Measurements from ENCODE around the gene PRH1.

The PRH1 gene

DNA sequence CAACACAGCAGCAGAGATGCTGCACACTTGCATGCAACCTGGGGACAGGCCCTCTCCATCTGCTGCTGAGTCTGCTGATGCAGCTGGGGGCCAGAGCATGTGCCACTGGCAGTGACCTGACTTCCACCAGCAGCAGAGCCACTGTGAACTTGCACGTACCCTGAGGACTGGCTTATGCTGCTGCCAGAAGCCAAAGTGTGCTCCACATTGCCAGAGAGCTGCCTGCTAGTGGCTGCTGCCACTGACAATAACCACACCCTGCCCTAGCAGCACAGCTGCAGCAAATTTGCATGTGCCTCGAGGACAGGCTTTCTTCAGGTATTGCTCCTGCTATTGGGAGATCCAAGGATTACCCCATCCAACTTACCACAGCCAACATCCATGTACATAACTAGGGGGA, 30.3 kb downstream of the PRH1 start:
- H3K4me3 ChIP-seq (ENCODE audit: low read depth, low read length): no peak overlapping the region
- ChIA-PET CTCF (no interaction called here), POLR2A (no interaction called here)
- TF ChIP-seq, protein P1, sequence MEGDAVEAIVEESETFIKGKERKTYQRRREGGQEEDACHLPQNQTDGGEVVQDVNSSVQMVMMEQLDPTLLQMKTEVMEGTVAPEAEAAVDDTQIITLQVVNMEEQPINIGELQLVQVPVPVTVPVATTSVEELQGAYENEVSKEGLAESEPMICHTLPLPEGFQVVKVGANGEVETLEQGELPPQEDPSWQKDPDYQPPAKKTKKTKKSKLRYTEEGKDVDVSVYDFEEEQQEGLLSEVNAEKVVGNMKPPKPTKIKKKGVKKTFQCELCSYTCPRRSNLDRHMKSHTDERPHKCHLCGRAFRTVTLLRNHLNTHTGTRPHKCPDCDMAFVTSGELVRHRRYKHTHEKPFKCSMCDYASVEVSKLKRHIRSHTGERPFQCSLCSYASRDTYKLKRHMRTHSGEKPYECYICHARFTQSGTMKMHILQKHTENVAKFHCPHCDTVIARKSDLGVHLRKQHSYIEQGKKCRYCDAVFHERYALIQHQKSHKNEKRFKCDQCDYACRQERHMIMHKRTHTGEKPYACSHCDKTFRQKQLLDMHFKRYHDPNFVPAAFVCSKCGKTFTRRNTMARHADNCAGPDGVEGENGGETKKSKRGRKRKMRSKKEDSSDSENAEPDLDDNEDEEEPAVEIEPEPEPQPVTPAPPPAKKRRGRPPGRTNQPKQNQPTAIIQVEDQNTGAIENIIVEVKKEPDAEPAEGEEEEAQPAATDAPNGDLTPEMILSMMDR (IDR thresholded peaks at IDR 0.05; ENCODE audit: insufficient read depth, low read length, missing control alignments): no peak
- DNase-seq (ENCODE audit: low read depth, low spot score): no peak

DNA sequence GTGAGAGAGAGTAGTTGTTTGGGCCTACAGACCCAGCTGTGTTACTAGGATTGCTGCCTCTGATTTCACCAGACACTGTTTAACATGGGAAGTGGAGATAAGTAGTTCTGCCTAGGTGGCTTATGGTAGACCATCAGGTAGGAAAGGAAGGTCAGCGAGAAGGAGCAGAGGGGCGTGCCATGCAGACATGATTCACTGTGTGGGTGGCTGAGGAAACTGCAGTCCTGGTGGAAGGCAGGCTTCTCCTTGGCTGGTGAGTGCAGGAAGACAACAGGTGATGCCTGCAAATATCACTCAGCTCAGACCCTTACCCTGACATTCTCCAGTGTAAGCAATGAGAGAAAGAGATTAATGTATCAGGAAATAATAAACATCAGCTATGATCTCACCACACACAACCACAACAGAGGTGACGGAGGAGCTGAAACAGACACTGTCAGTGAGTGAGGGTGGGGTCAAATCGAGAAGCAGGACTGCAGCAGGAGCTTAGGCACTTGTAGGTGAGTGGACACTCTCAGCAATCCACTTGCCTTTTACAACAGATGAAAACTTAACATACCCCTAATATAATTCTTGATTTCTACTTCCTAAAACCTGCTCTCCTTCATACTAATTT, 32.7 kb downstream of the PRH1 start:
- TF ChIP-seq, protein P1 (IDR thresholded peaks at IDR 0.05; ENCODE audit: insufficient read depth, low read length, missing control alignments): no peak
- DNase-seq (ENCODE audit: low read depth, low spot score): no peak
- POLR2A ChIA-PET: no interaction called here
- CTCF ChIA-PET: no interaction called here
- H3K4me3 ChIP-seq (ENCODE audit: low read depth, low read length): no peak overlapping the region

DNA sequence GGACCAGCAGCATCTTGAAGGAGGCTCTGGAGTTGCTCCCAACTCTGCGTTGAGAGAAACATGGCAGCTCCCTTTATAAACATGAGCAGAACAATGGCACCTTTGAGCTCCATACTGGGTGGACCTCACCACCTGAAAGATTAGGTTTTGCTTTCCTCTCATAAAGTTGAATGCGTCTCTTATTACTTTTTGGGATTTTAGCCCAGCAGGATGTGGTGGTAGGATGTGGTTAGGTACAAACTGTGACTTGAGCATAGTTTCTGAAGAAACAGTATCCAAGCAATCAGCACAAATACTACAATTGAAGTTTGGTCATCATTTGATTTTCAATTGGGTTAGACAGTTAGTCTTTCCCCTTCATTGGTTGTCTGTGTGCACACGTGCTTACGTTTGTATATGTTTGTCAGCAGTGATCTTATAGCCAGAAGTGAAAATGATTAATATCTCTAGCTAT, 34.6 kb downstream of the PRH1 start, which contains the start of gene PRR4:
PRR4 (minus strand) TSS at position 51 of the 454 bp plus-strand sequence; CDS start at position 13, 38 bp downstream.
- H3K4me3 ChIP-seq (ENCODE audit: low read depth, low read length): no peak within 1 kb of the TSS
- ChIA-PET CTCF (no interaction called here), POLR2A (no interaction called here)
- no peak for DNase-seq (ENCODE audit: low read depth, low spot score)
- TF ChIP-seq, protein P1 (IDR thresholded peaks at IDR 0.05; ENCODE audit: insufficient read depth, low read length, missing control alignments): no peak

DNA sequence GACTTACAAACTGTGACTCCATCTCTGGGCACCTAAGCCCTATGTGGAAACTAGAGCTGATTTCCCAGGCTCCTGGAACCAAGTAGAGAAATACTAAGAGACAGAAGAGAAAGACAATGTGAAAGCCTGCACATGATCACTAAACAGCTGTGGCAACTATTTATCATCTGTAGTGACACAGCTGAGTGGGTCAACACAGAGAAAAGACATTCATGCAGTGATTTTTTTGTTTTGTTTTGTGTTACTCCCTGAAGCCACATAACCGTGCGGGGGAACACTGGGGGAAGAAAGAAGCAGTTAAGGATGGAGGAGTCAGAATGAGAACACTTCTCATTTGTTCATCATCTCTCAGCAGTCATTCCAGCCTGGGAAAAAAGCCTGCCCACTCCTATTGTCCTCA, 36.3 kb downstream of the PRH1 start:
- ChIA-PET POLR2A (no interaction called here), CTCF (no interaction called here)
- no peak for DNase-seq (ENCODE audit: low read depth, low spot score)
- H3K4me3 ChIP-seq (ENCODE audit: low read depth, low read length): no peak overlapping the region
- TF ChIP-seq, protein P1 (IDR thresholded peaks at IDR 0.05; ENCODE audit: insufficient read depth, low read length, missing control alignments): no peak

DNA sequence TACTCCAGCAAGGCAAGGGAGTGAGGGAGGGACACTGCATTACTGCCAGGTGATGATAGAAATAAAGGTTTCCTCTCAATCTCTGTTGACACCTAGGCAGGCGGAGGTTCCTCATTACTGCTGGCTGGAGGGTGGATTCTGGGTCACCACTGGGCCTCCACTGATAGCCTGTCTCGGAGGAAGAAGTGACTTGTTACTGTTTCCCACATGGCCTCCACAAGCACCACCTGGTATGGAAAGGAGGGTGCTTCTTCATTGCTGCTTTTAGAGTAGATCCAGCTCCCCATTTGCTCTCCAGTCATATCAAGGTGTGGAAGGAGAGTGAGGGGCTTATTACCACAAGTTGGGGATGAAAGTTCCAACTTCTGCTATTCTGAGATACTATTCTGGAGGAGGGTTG, 41.2 kb downstream of the PRH1 start:
- TF ChIP-seq, protein P1 (IDR thresholded peaks at IDR 0.05; ENCODE audit: insufficient read depth, low read length, missing control alignments): no peak
- no peak for DNase-seq (ENCODE audit: low read depth, low spot score)
- H3K4me3 ChIP-seq (ENCODE audit: low read depth, low read length): no peak overlapping the region
- ChIA-PET POLR2A (interaction anchor here (0.6 kb wide), 1 partner anchor 182 kb away, joined by 3 read pairs; no protein-coding TSS in a partner anchor), CTCF (no interaction called here)

DNA sequence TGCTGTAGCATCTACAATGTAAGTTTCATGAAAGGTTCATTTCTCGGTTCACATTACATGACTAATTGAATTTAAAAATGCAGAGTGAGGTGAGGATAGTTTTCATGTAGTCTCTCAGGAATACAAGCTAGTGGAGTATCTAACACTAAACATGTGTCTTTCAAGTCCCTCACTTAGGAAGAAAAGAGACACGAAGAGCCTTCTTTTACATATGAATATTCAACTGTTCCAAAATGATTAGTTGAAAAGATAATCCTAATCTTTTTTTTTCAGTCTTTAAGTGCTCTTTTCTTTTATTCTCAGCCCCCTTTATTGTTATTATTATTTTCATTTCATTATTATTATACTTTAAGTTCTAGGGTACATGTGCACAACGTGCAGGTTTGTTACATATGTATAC, 45.6 kb downstream of the PRH1 start:
- CTCF ChIA-PET: no interaction called here
- POLR2A ChIA-PET: no interaction called here
- no peak for DNase-seq (ENCODE audit: low read depth, low spot score)
- TF ChIP-seq, protein P1 (IDR thresholded peaks at IDR 0.05; ENCODE audit: insufficient read depth, low read length, missing control alignments): no peak
- H3K4me3 ChIP-seq (ENCODE audit: low read depth, low read length): no peak overlapping the region

All from AG04449 (cell line).